ENCODE measurements around the gene UBAC2.

GRCh38 chr13:99297331-99297730 is 96.7 kb downstream of the UBAC2 start:
- TF ChIP-seq CTCF (IDR thresholded peaks at IDR 0.05) (no peak), POLR2A (IDR thresholded peaks at IDR 0.05) (no peak), EP300 (IDR thresholded peaks at IDR 0.05) (no peak)

Measured in sigmoid colon (tissue), 4 donors.